A549 (cell line): ENCODE measurements around the gene SEMA3E. TPM values are rescaled to one million over a fixed set of nuclear protein-coding genes. Genes with fewer than 3 reads are reported as not detected.

Source experiments
- ATAC-seq, 2 experiments: fragments of 200-7000 bp in 1 of 2; fragments of >200 bp in 1 of 2; cut with Nextera tagmentation in 1 of 2; cut with Tn5 transposase in 1 of 2; 3 replicates each; pipeline versions ENCODE4 v1.8.0 to v1.9.1; 2018 to 2020; ENCODE audit warnings: mild to moderate bottlenecking in 1 of 2, moderate library complexity in 1 of 2
- CTCF ChIA-PET: fragments of 300-600 bp; sonication (Branson Sonifier 250); formaldehyde crosslinking; extraction: SDS; loops from one replicate; lab custom pipeline; 2021; ENCODE audit warnings: antibody characterized with exemption, inconsistent platforms; lab: Yijun Ruan, JAX
- POLR2A ChIA-PET: fragments of 350-600 bp; formaldehyde crosslinking; extraction: SDS; loops from one replicate; lab custom pipeline; 2021; ENCODE audit warnings: antibody characterized with exemption, inconsistent platforms; lab: Yijun Ruan, JAX
- DNase-seq, 2 experiments: peaks; one replicate each; pipeline versions ENCODE4 v3.0.0 to v3.0.0-alpha.2; 2011 to 2016; ENCODE audit warnings: low read depth in 1 of 2, low spot score in 1 of 2
- FAIRE-seq: peaks from 2 replicates; lab custom pipeline; 2011; peaks lifted over from hg19 to GRCh38; lab: Jason Lieb, UNC
- H3K27ac ChIP-seq, 2 experiments: fragments of >200 bp; sonication (Bioruptor Twin); formaldehyde crosslinking; 3 replicates each; pipeline ENCODE4 v1.5.1; 2016 to 2017
- H3K4me1 ChIP-seq: fragments of >200 bp; sonication (Bioruptor Twin); formaldehyde crosslinking; 3 replicates; pipeline ENCODE4 v1.6.1; 2016
- H3K4me2 ChIP-seq: fragments of >200 bp; sonication (Bioruptor Twin); formaldehyde crosslinking; 3 replicates; pipeline ENCODE4 v1.6.1; 2016
- H3K4me3 ChIP-seq: fragments of >200 bp; sonication (Bioruptor Twin); formaldehyde crosslinking; 3 replicates; pipeline ENCODE4 v1.5.1; 2016
- H3K9me3 ChIP-seq: fragments of >200 bp; sonication (Bioruptor Twin); formaldehyde crosslinking; 3 replicates; pipeline ENCODE4 v1.6.1; 2016
- CBX8 ChIP-seq: fragments of 200-600 bp; sonication (generic); IDR thresholded peaks from 2 replicates; pipeline ENCODE4 v1.6.1; 2016
- CEBPB ChIP-seq, 2 experiments: fragments of >200 bp in 1 of 2; sonication (Bioruptor Twin) in 1 of 2; formaldehyde crosslinking in 1 of 2; IDR thresholded peaks; 2 replicates each; pipeline ENCODE4 v1.6.1; 2012 to 2016
- CHD2 ChIP-seq: fragments of 150-350 bp; IDR thresholded peaks from 2 replicates; pipeline ENCODE4 v1.6.1; 2014; ENCODE audit warnings: low read length; ENCODE audit not compliant: partially characterized antibody
- CHD4 ChIP-seq: fragments of 200-600 bp; sonication (generic); IDR thresholded peaks from 2 replicates; pipeline ENCODE4 v1.6.1; 2016; ENCODE audit warnings: antibody characterized with exemption, mild to moderate bottlenecking, borderline replicate concordance
- EP300 ChIP-seq, 2 experiments: fragments of >200 bp; sonication (Bioruptor Twin); formaldehyde crosslinking; IDR thresholded peaks; 2 replicates in 1 of 2; 3 replicates in 1 of 2; pipeline ENCODE4 v1.6.1; 2016 to 2017
- FOSL2 ChIP-seq, 2 experiments: fragments of 450-650 bp in 1 of 2; fragments of >200 bp in 1 of 2; sonication (Bioruptor Twin) in 1 of 2; formaldehyde crosslinking; IDR thresholded peaks; 2 replicates each; pipeline versions ENCODE4 v1.5.0 to v1.6.1; 2016 to 2020; ENCODE audit warnings: mild to moderate bottlenecking in 1 of 2, moderate library complexity in 1 of 2
- HEYL ChIP-seq: fragments of 250-450 bp; sonication (Bioruptor Pico); IDR thresholded peaks from 2 replicates; pipeline ENCODE4 v1.8.0; 2021; ENCODE audit warnings: mild to moderate bottlenecking, moderate library complexity
- HOXB13 ChIP-seq: fragments of 250-450 bp; sonication (Bioruptor Pico); IDR thresholded peaks from 2 replicates; pipeline ENCODE4 v1.5.0; 2020; ENCODE audit warnings: low read depth, mild to moderate bottlenecking, moderate library complexity
- JUN ChIP-seq, 2 experiments: fragments of >200 bp; sonication (Bioruptor Twin); formaldehyde crosslinking; IDR thresholded peaks; 2 replicates in 1 of 2; 3 replicates in 1 of 2; pipeline ENCODE4 v1.6.1; 2016 to 2017
- KDM1A ChIP-seq: fragments of 200-600 bp; sonication (generic); IDR thresholded peaks from 2 replicates; pipeline ENCODE4 v1.6.1; 2016; ENCODE audit warnings: low read depth, mild to moderate bottlenecking
- MAFK ChIP-seq: fragments of 450-650 bp; IDR thresholded peaks from 2 replicates; pipeline ENCODE4 v1.6.1; 2014; ENCODE audit not compliant: partially characterized antibody
- MAZ ChIP-seq: fragments of 150-350 bp; IDR thresholded peaks from 2 replicates; pipeline ENCODE4 v1.6.1; 2014; ENCODE audit warnings: antibody characterized with exemption, low read depth, low read length, borderline replicate concordance
- NR3C1 ChIP-seq: fragments of >200 bp; sonication (Bioruptor Twin); formaldehyde crosslinking; IDR thresholded peaks from 3 replicates; pipeline ENCODE4 v1.6.1; 2017
- POLR2A ChIP-seq: IDR thresholded peaks from 2 replicates; pipeline ENCODE4 v1.6.1; 2012; ENCODE audit warnings: mild to moderate bottlenecking, low read length
- RARB ChIP-seq: fragments of 250-450 bp; sonication (Bioruptor Pico); IDR thresholded peaks from 2 replicates; pipeline ENCODE4 v1.8.0; 2021; ENCODE audit warnings: mild to moderate bottlenecking, moderate library complexity
- SMC3 ChIP-seq: fragments of >200 bp; sonication (Bioruptor Twin); formaldehyde crosslinking; IDR thresholded peaks from 3 replicates; pipeline ENCODE4 v1.6.1; 2018; ENCODE audit warnings: inconsistent platforms
- TFCP2L1 ChIP-seq: fragments of 250-450 bp; sonication (Bioruptor Pico); IDR thresholded peaks from 2 replicates; pipeline ENCODE4 v1.5.0; 2021; ENCODE audit warnings: mild to moderate bottlenecking
- ZC3H11A ChIP-seq: fragments of 450-650 bp; IDR thresholded peaks from 2 replicates; pipeline ENCODE4 v1.6.1; 2014; ENCODE audit warnings: antibody characterized with exemption, mild to moderate bottlenecking
- ZFP36 ChIP-seq: fragments of 450-650 bp; IDR thresholded peaks from 2 replicates; pipeline ENCODE4 v1.6.1; 2014; ENCODE audit warnings: borderline replicate concordance; ENCODE audit not compliant: partially characterized antibody
- ZNF302 ChIP-seq: fragments of 250-450 bp; sonication (Bioruptor Pico); IDR thresholded peaks from 2 replicates; pipeline ENCODE4 v1.9.0; 2021; ENCODE audit warnings: inconsistent platforms, mild to moderate bottlenecking, moderate library complexity
- WGBS: methylation state at CpG from one replicate; pipeline ENCODE4 v1.1.6; 2017; ENCODE audit errors: missing lambda C conversion rate; 5-methylcytosine and 5-hydroxymethylcytosine counted together
- polyA plus RNA-seq, 4 experiments: library from polyadenylated mRNA; depleted of rRNA in 3 of 4; stranded (reverse); fragments of >200 nt; fragmentation: RNase III in 1 of 4; extraction: RNeasy Plus Mini Kit Qiagen cat#74134 plus additional on column Dnase treatment in 1 of 4; gene quantifications; 2 replicates in 3 of 4; 3 replicates in 1 of 4; pipeline ENCODE4 v1.2.3, GENCODE V29; 2011 to 2017
- TF ChIP-seq, protein P1 (sequence below): fragments of >200 bp; sonication (Bioruptor Twin); formaldehyde crosslinking; IDR thresholded peaks from 3 replicates; pipeline ENCODE4 v1.6.1; 2016
- TF ChIP-seq, protein P2 (sequence below): fragments of 150-350 bp; IDR thresholded peaks from 2 replicates; pipeline ENCODE4 v1.6.1; 2014; ENCODE audit warnings: low read depth, mild to moderate bottlenecking, low read length
- TF ChIP-seq, protein P3 (sequence below): IDR thresholded peaks from 2 replicates; pipeline ENCODE4 v1.6.1; 2012
- TF ChIP-seq, protein P4 (sequence below): fragments of >200 bp; sonication (Bioruptor Twin); formaldehyde crosslinking; IDR thresholded peaks from 2 replicates; pipeline ENCODE4 v1.6.1; 2016
- TF ChIP-seq, protein P5 (sequence below): IDR thresholded peaks from 2 replicates; pipeline ENCODE4 v1.6.1; 2012

SEMA3E gene
- polyA plus RNA-seq, 2 of the 4 experiments (the other 2 are of a cell fraction), result 1.4 to 2.3 TPM

DNA sequence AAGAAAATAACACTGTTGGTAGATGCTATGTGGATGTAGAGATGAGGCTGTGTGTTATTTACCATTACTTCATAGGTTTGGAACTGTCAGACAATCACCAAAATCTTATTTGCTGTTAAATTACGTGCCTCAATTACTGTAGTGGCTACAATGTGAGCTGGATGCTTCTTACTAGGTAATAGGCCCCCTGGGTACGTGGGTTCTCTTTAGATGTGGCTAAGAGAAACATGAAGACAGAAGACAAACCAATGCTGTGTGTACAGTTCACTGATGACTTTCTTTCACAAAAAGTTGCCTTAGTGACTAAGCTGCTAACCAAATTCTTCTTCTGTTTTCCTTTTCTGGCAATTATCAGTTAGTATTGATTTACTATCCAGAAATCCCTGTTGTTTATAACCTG is 144.6 kb downstream of the SEMA3E start:
- WGBS, result 46% methylated on average over 2 of the region's 2 CpGs
- no peak for FAIRE-seq
- no peak for DNase-seq
- ChIA-PET POLR2A (no interaction called here), CTCF (no interaction called here)
- TF ChIP-seq, protein P1, sequence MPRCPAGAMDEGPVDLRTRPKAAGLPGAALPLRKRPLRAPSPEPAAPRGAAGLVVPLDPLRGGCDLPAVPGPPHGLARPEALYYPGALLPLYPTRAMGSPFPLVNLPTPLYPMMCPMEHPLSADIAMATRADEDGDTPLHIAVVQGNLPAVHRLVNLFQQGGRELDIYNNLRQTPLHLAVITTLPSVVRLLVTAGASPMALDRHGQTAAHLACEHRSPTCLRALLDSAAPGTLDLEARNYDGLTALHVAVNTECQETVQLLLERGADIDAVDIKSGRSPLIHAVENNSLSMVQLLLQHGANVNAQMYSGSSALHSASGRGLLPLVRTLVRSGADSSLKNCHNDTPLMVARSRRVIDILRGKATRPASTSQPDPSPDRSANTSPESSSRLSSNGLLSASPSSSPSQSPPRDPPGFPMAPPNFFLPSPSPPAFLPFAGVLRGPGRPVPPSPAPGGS, result no peak
- no peak for TF ChIP-seq KDM1A
- TF ChIP-seq JUN (IDR thresholded peaks at IDR 0.05), result no peak
- TF ChIP-seq HOXB13, result no peak
- TF ChIP-seq TFCP2L1 (CRISPR knock-in tag), result no peak
- no peak for TF ChIP-seq NR3C1
- TF ChIP-seq MAFK, result no peak
- TF ChIP-seq, protein P2, sequence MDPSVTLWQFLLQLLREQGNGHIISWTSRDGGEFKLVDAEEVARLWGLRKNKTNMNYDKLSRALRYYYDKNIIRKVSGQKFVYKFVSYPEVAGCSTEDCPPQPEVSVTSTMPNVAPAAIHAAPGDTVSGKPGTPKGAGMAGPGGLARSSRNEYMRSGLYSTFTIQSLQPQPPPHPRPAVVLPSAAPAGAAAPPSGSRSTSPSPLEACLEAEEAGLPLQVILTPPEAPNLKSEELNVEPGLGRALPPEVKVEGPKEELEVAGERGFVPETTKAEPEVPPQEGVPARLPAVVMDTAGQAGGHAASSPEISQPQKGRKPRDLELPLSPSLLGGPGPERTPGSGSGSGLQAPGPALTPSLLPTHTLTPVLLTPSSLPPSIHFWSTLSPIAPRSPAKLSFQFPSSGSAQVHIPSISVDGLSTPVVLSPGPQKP, result no peak
- TF ChIP-seq, protein P3, sequence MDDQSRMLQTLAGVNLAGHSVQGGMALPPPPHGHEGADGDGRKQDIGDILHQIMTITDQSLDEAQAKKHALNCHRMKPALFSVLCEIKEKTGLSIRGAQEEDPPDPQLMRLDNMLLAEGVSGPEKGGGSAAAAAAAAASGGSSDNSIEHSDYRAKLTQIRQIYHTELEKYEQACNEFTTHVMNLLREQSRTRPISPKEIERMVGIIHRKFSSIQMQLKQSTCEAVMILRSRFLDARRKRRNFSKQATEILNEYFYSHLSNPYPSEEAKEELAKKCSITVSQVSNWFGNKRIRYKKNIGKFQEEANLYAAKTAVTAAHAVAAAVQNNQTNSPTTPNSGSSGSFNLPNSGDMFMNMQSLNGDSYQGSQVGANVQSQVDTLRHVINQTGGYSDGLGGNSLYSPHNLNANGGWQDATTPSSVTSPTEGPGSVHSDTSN, result no peak
- TF ChIP-seq CHD4, result no peak
- no peak for TF ChIP-seq EP300 (IDR thresholded peaks at IDR 0.05)
- no peak for TF ChIP-seq SMC3
- no peak for TF ChIP-seq FOSL2 (IDR thresholded peaks at IDR 0.05)
- TF ChIP-seq FOSL2 (CRISPR knock-in tag; IDR thresholded peaks at IDR 0.05), result no peak
- TF ChIP-seq, protein P4, sequence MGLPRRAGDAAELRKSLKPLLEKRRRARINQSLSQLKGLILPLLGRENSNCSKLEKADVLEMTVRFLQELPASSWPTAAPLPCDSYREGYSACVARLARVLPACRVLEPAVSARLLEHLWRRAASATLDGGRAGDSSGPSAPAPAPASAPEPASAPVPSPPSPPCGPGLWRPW, result no peak
- no peak for TF ChIP-seq ZC3H11A
- TF ChIP-seq CEBPB (IDR thresholded peaks at IDR 0.05), result no peak
- TF ChIP-seq HEYL (CRISPR knock-in tag), result no peak
- no peak for TF ChIP-seq ZNF302 (CRISPR knock-in tag)
- TF ChIP-seq CHD2, result no peak
- TF ChIP-seq RARB (CRISPR knock-in tag), result no peak
- no peaks in the 10 kb centered on the region for H3K4me1 ChIP-seq
- ATAC-seq, result no peak
- H3K4me2 ChIP-seq, result no peak overlapping the region
- H3K4me3 ChIP-seq, result no peak overlapping the region
- H3K27ac ChIP-seq, result no peak overlapping the region
- no peaks in the 10 kb centered on the region for H3K9me3 ChIP-seq

DNA sequence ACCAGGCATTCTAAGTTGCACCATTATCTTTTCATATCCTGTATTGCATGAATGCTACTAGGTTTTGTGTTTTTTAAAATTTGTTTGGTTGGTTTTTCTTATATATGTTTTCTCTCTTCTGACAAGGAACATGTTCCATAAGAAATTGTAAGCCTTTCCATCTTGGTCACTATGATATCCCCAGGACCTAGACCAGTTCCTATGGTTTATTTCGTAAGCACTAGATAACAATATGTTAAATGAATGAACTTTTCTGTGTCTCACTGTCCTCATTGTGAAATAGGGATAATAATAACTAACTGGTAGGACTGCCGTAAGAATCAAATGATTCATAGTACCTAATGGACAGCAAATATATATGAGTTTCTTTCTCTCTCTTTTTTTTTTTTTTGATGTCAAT is 146.3 kb downstream of the SEMA3E start:
- ChIA-PET POLR2A (no interaction called here), CTCF (no interaction called here)
- Histone ChIP-seq H3K4me2 (no peak overlapping the region), H3K27ac (no peak overlapping the region), H3K4me3 (no peak overlapping the region), H3K9me3 (no peaks in the 10 kb centered on the region), H3K4me1 (no peaks in the 10 kb centered on the region)
- WGBS, result 86% methylated on average over 2 of the region's 2 CpGs
- DNase-seq (no peak), FAIRE-seq (no peak), ATAC-seq (no peak)
- TF ChIP-seq, protein P5, sequence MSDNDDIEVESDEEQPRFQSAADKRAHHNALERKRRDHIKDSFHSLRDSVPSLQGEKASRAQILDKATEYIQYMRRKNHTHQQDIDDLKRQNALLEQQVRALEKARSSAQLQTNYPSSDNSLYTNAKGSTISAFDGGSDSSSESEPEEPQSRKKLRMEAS, result no peak
- no peak for TF ChIP-seq SMC3
- TF ChIP-seq CBX8, result no peak
- no peak for TF ChIP-seq MAZ
- no peak for TF ChIP-seq HOXB13
- no peak for TF ChIP-seq ZFP36
- TF ChIP-seq, protein P3, result no peak
- no peak for TF ChIP-seq ZC3H11A
- TF ChIP-seq, protein P4, result no peak
- no peak for TF ChIP-seq ZNF302 (CRISPR knock-in tag)
- no peak for TF ChIP-seq POLR2A
- no peak for TF ChIP-seq NR3C1
- TF ChIP-seq HEYL (CRISPR knock-in tag), result no peak
- TF ChIP-seq EP300 (IDR thresholded peaks at IDR 0.05), result no peak
